GM19043 (cell line): ENCODE data around the gene MBTPS2.
"Not testable (repeated sequence)": the region's sequence is repeated elsewhere in the genome, so short reads cannot be mapped to it uniquely, and the experiment has no call there.

Source experiments
- ATAC-seq: cut with Tn5 transposase; IDR thresholded peaks from one replicate; pipeline ENCODE4 v1.9.1; 2021; ENCODE audit warnings: low read depth; ENCODE audit not compliant: unreplicated experiment

The MBTPS2 gene

GRCh38 chrX:21839334-21840192, at the start of gene MBTPS2:
Gene MBTPS2, plus strand, starts transcription at chrX:21839617. Its CDS starts 118 bp downstream, at chrX:21839735.
- peak; percentile 83 for ATAC-seq

- no peak for ATAC-seq
These were observed 40.7 kb upstream of the MBTPS2 start for GRCh38 chrX:21798677-21799219.

GRCh38 chrX:21799767-21800166, 39.6 kb upstream of the MBTPS2 start:
- no peak for ATAC-seq

GRCh38 chrX:21800344-21800770, 39.1 kb upstream of the MBTPS2 start:
- no peak for ATAC-seq

- ATAC-seq: no peak
These were observed 37.3 kb upstream of the MBTPS2 start for GRCh38 chrX:21802054-21802670.

- no peak for ATAC-seq
These were observed 36.6 kb upstream of the MBTPS2 start for GRCh38 chrX:21802839-21803238.

- no peak for ATAC-seq
These were observed 32.7 kb upstream of the MBTPS2 start for GRCh38 chrX:21806691-21807090.

- ATAC-seq: no peak
These were observed 27.6 kb upstream of the MBTPS2 start for GRCh38 chrX:21811832-21812231.

GRCh38 chrX:21812628-21813027, 26.8 kb upstream of the MBTPS2 start:
- no peak for ATAC-seq

GRCh38 chrX:21813612-21814368, 25.6 kb upstream of the MBTPS2 start:
- ATAC-seq: no peak

- ATAC-seq: no peak
These were observed 23.3 kb upstream of the MBTPS2 start for GRCh38 chrX:21816136-21816535.

- not testable (repeated sequence) for ATAC-seq
These were observed 19.2 kb upstream of the MBTPS2 start for GRCh38 chrX:21820170-21820569.

GRCh38 chrX:21821875-21822274, 17.5 kb upstream of the MBTPS2 start:
- ATAC-seq: no peak

- no peak for ATAC-seq
These were observed 7.9 kb upstream of the MBTPS2 start for GRCh38 chrX:21831496-21831895.

- ATAC-seq: no peak
These were observed 2.4 kb upstream of the MBTPS2 start for GRCh38 chrX:21837056-21837455.

- peak; percentile 12 for ATAC-seq
These were observed 482 bp upstream of the MBTPS2 start for GRCh38 chrX:21838937-21839333.

- peak; percentile 7 for ATAC-seq
These were observed 752 bp downstream of the MBTPS2 start for GRCh38 chrX:21840193-21840545.

GRCh38 chrX:21843179-21843578, 3.8 kb downstream of the MBTPS2 start:
- ATAC-seq: no peak

- ATAC-seq: no peak
These were observed 5.7 kb downstream of the MBTPS2 start for GRCh38 chrX:21845096-21845495.

- no peak for ATAC-seq
These were observed 7.9 kb downstream of the MBTPS2 start for GRCh38 chrX:21847342-21847741.

GRCh38 chrX:21853578-21853977, 14.2 kb downstream of the MBTPS2 start:
- no peak for ATAC-seq
